GM13976 (cell line): ENCODE results near the gene PLOD3.

Experiments
- DNase-seq: peaks from one replicate; pipeline ENCODE4 v3.0.0; 2012; ENCODE audit warnings: low spot score
- CTCF ChIP-seq: IDR thresholded peaks from 2 replicates; pipeline ENCODE4 v1.5.1; 2012; ENCODE audit warnings: borderline replicate concordance, mild to moderate bottlenecking; ENCODE audit not compliant: insufficient read depth; ENCODE audit errors: extremely low read depth, missing control alignments, control extremely low read depth
- in situ Hi-C: fragments of 300-500 bp; cut with MboI; formaldehyde crosslinking; loops from one replicate; pipeline ENCODE4 v1.12.0; 2022; ENCODE audit warnings: low sequenced_read_pairs, mixed read lengths, inconsistent platforms; ENCODE audit not compliant: unreplicated experiment

The PLOD3 gene

DNA sequence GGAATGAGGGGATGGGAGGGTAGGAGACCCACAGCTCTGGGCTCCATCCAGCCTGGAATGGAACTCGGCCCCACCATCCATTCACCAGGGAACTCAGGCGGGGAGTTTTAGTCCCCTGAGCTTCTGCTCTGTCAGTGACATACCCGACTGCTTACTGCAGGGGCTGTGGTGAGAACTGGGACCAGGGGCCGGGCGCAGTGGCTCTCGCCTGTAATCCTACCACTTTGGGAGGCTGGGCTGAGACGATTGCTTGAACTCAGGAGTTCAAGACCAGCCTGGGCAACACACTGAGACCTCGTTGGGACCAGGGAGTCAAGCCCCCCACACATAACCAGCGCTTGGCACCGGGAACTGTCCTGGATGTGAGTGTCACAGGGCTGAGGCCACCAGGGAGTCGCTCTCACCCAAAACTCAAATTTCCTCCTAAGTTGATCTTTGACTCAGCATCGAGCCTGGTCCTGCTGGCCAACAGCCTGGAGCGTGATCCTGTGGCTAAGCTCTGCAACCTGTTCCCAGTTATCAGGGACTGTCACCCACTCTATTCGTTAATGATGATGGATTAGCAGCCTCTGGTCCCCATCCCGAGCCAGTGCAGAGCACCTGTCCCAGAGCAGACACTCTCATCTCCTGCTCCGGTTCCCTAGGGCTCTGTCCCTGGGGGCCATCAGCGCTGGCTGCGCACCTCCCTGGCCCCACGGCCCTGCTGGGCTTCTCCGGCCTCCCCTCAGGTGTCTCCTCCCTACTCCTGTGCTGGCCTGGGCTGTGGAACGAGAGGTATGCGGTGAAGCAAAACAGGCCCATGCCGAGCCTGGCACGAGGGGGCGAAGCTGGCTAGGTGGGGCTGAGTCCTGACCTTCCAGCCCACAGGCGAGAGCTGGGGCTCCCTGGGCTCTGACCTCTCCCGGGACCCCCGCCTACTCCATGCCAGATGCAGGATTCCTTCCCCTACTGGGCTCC is 21.1 kb upstream of the PLOD3 start:
- TF ChIP-seq CTCF: no peak
- in situ Hi-C loops: no loop called here
- no peak for DNase-seq

- in situ Hi-C loops: no loop called here
- DNase-seq: no peak
- TF ChIP-seq CTCF: no peak
These were observed 20.1 kb upstream of the PLOD3 start, which contains the start of gene CLDN15 for GRCh38 chr7:101237206-101238067. Gene CLDN15, minus strand, starts transcription at chr7:101237802. Its CDS starts 221 bp downstream, at chr7:101237581.

GRCh38 chr7:101236292-101236835 is 19.0 kb upstream of the PLOD3 start:
- no peak for TF ChIP-seq CTCF
- in situ Hi-C loops: no loop called here
- no peak for DNase-seq

DNA sequence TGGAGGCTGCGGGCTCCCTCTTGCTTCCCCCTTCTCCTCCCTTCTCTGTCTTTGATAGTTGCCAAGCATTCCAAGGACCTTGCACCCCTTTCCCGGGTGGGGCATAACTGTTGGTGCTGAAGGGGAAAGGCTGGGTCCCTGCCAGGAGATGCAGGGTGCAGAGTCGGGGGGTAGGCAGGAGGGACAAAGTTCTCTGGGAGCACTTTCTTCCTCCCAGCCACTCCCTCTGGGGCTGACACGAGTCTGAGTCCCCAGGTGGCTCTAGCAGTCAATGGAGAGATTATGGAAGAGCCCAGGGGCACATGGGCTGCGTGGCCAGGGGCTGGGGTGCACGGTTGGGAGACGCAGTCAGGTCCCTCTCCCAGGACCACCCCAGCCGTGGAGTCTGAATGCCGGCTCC is 18.1 kb upstream of the PLOD3 start:
- TF ChIP-seq CTCF: no peak
- in situ Hi-C loops: no loop called here
- no peak for DNase-seq

DNA sequence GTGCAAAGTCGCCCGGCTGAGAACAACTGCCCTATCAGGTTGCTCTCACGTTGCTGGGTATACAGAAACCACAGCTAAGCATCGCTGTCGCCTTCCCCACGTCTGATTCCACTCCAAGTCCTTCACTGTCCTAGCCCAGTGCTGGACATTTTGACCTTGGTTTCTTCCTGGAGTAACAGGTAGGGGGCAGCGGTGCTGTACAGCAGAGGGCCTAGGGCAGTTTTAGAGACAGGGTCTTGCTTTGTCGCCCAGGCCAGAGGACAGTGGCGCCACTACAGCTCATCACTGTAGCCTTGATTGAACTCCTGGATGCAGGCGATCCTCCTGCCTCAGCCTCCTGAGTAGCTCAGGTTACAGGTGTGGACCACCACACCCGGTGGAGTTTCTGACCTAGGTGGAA is 17.7 kb upstream of the PLOD3 start:
- DNase-seq: no peak
- in situ Hi-C loops: no loop called here
- TF ChIP-seq CTCF: no peak

DNA sequence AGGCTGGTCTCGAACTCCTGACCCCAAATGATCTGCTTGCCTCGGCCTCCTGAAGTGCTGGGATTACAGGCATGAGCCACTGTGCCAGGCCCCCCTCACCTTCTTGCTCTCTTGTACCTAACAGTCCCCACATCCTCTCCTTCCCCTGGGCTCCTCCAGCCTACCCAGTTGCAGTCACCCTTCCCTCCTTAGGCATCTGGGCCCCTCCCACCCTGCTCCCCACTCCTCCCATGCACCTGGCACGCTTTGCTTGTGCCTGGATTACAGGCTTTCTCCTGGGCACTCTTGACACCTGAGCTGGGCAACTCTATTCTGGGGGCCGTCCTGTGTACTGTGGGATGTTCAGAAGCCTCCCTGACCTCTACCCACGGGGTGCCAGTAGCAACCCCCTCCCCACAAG is 17.3 kb upstream of the PLOD3 start:
- no peak for TF ChIP-seq CTCF
- DNase-seq: no peak
- in situ Hi-C loops: no loop called here
